Gastrocnemius medialis (tissue), 4 donors: ENCODE results near the gene NLGN1. TPM values are rescaled to one million over a fixed set of nuclear protein-coding genes. Genes with fewer than 3 reads are reported as not detected.

Experiments
- ATAC-seq, 2 donors: fragments of 150-250 bp; one replicate each; pipeline ENCODE4 v1.9.1; 2016
- DNase-seq, 2 donors: peaks; one replicate each; pipeline ENCODE4 v3.0.0-alpha.2; 2019
- H3K27ac ChIP-seq, 4 donors: fragments of 200-600 bp; sonication (generic); 1 replicate in 1 of 4; 2 replicates in 3 of 4; pipeline ENCODE4 v1.5.1; 2016 to 2018; ENCODE audit warnings: mild to moderate bottlenecking in 2 of 4, moderate library complexity in 1 of 4
- H3K27me3 ChIP-seq, 3 donors: fragments of 200-600 bp; sonication (generic) in 2 of 3; 1 replicate in 1 of 3; 2 replicates in 2 of 3; pipeline versions ENCODE4 v1.5.1 to v1.6.0; 2016 to 2019; ENCODE audit warnings: mild to moderate bottlenecking in 1 of 3, moderate library complexity in 1 of 3
- H3K36me3 ChIP-seq, 2 donors: fragments of 200-600 bp; sonication (generic) in 1 of 2; one replicate each; pipeline ENCODE4 v1.5.1; 2017 to 2018
- H3K4me1 ChIP-seq, 2 donors: fragments of 200-600 bp; sonication (generic) in 1 of 2; one replicate each; pipeline ENCODE4 v1.5.1; 2016 to 2017; ENCODE audit warnings: mild to moderate bottlenecking in 2 of 2
- H3K4me3 ChIP-seq, 4 donors: fragments of 200-600 bp; sonication (generic) in 3 of 4; 1 replicate in 1 of 4; 2 replicates in 3 of 4; pipeline ENCODE4 v1.5.1; 2016 to 2019; ENCODE audit warnings: mild to moderate bottlenecking in 2 of 4
- H3K9me3 ChIP-seq, 3 donors: fragments of 200-600 bp; sonication (generic) in 2 of 3; 1 replicate in 1 of 3; 2 replicates in 2 of 3; pipeline ENCODE4 v1.5.1; 2016 to 2019
- CTCF ChIP-seq, 5 experiments: fragments of 450-650 bp in 3 of 5; fragments of 200-600 bp in 2 of 5; sonication (generic) in 2 of 5; IDR thresholded peaks in 4 of 5; conservative IDR thresholded peaks in 1 of 5; 1 replicate in 4 of 5; 2 replicates in 1 of 5; pipeline ENCODE4 v1.5.1; 2016 to 2019; ENCODE audit warnings: antibody characterized with exemption in 5 of 5, mild to moderate bottlenecking in 3 of 5, moderate library complexity in 3 of 5
- POLR2A ChIP-seq, 2 donors: fragments of 450-650 bp; IDR thresholded peaks; one replicate each; pipeline ENCODE4 v1.6.1; 2017; ENCODE audit warnings: antibody characterized with exemption in 2 of 2, mild to moderate bottlenecking in 2 of 2, moderate library complexity in 2 of 2
- in situ Hi-C, 4 donors: fragments of 200-750 bp; cut with MboI; loops; one replicate each; pipeline versions ENCODE4 v1.15.0 to v1.8.0; 2017; ENCODE audit warnings: low sequenced_read_pairs in 4 of 4
- intact Hi-C: fragments of 100-400 bp; cut with DNase I; formaldehyde crosslinking; loops from one replicate; pipeline ENCODE4 v1.15.1; 2023; ENCODE audit warnings: low total_unique reads
- total RNA-seq, 4 donors: library from RNA; depleted of rRNA; stranded (reverse); fragments of >200 nt; gene quantifications; one replicate each; pipeline versions ENCODE4 v1.1.0 to v1.2.3, GENCODE V29; 2016

The NLGN1 gene
- total RNA-seq, 4 donors from 2014 or later = 0.52 to 1.9 (median 1.1) TPM

- DNase-seq = no peak
Measured at GRCh38 chr3:174101244-174101643, 703.7 kb downstream of the NLGN1 start.

GRCh38 chr3:174102274-174102673 is 704.7 kb downstream of the NLGN1 start:
- no peak overlapping the region for H3K4me3 ChIP-seq
- no peaks in the 10 kb centered on the region for H3K27me3 ChIP-seq
- intact Hi-C loops = no loop called here
- no peaks in the 10 kb centered on the region for H3K36me3 ChIP-seq
- no peaks in the 10 kb centered on the region for H3K9me3 ChIP-seq
- DNase-seq (no peak), ATAC-seq (no peak)
- TF ChIP-seq POLR2A (IDR thresholded peaks at IDR 0.05) (no peak), CTCF (IDR thresholded peaks at IDR 0.05 in 4 of 5, conservative IDR thresholded peaks at IDR 0.05 in 1 of 5) (no peak)
- in situ Hi-C loops = no loop called here
- H3K4me1 ChIP-seq = no peaks in the 10 kb centered on the region
- no peak overlapping the region for H3K27ac ChIP-seq

More at GRCh38 chr3:174101244-174101643, 703.7 kb downstream of the NLGN1 start:
- Histone ChIP-seq H3K27ac (no peak overlapping the region), H3K27me3 (no peaks in the 10 kb centered on the region), H3K36me3 (no peaks in the 10 kb centered on the region), H3K4me1 (no peaks in the 10 kb centered on the region), H3K4me3 (no peak overlapping the region), H3K9me3 (no peaks in the 10 kb centered on the region)
- TF ChIP-seq POLR2A (IDR thresholded peaks at IDR 0.05) (no peak), CTCF (IDR thresholded peaks at IDR 0.05 in 4 of 5, conservative IDR thresholded peaks at IDR 0.05 in 1 of 5) (no peak)
- intact Hi-C loops = no loop called here
- ATAC-seq = no peak
- in situ Hi-C loops = no loop called here

GRCh38 chr3:174102866-174103265 is 705.3 kb downstream of the NLGN1 start:
- no peak for ATAC-seq
- TF ChIP-seq POLR2A (IDR thresholded peaks at IDR 0.05) (no peak), CTCF (IDR thresholded peaks at IDR 0.05 in 4 of 5, conservative IDR thresholded peaks at IDR 0.05 in 1 of 5) (no peak)
- no peaks in the 10 kb centered on the region for H3K4me1 ChIP-seq
- H3K27me3 ChIP-seq = no peaks in the 10 kb centered on the region
- no peaks in the 10 kb centered on the region for H3K36me3 ChIP-seq
- intact Hi-C loops = no loop called here
- no peak overlapping the region for H3K27ac ChIP-seq
- DNase-seq = no peak
- H3K4me3 ChIP-seq = no peak overlapping the region
- in situ Hi-C loops = no loop called here
- no peaks in the 10 kb centered on the region for H3K9me3 ChIP-seq

GRCh38 chr3:174110761-174111160 is 713.2 kb downstream of the NLGN1 start:
- intact Hi-C loops = no loop called here
- no peak for ATAC-seq
- Histone ChIP-seq H3K27me3 (no peaks in the 10 kb centered on the region), H3K4me3 (no peak overlapping the region), H3K36me3 (no peaks in the 10 kb centered on the region), H3K27ac (no peak overlapping the region), H3K4me1 (no peaks in the 10 kb centered on the region), H3K9me3 (no peaks in the 10 kb centered on the region)
- no peak for DNase-seq
- in situ Hi-C loops = no loop called here
- TF ChIP-seq CTCF (IDR thresholded peaks at IDR 0.05 in 4 of 5, conservative IDR thresholded peaks at IDR 0.05 in 1 of 5) = no peak
- TF ChIP-seq POLR2A (IDR thresholded peaks at IDR 0.05) = no peak

GRCh38 chr3:174111776-174112175 is 714.2 kb downstream of the NLGN1 start:
- ATAC-seq (no peak), DNase-seq (no peak)
- TF ChIP-seq POLR2A (IDR thresholded peaks at IDR 0.05) (no peak), CTCF (IDR thresholded peaks at IDR 0.05 in 4 of 5, conservative IDR thresholded peaks at IDR 0.05 in 1 of 5) (no peak)
- no peaks in the 10 kb centered on the region for H3K9me3 ChIP-seq
- in situ Hi-C loops = no loop called here
- H3K27ac ChIP-seq = no peak overlapping the region
- no peaks in the 10 kb centered on the region for H3K36me3 ChIP-seq
- intact Hi-C loops = no loop called here
- H3K27me3 ChIP-seq = no peaks in the 10 kb centered on the region
- no peak overlapping the region for H3K4me3 ChIP-seq
- H3K4me1 ChIP-seq = no peaks in the 10 kb centered on the region
